Ishikawa (cell line): ENCODE data around the gene TNP1.

ENCODE experiments used
- EGR1 ChIP-seq: IDR thresholded peaks from 2 replicates; pipeline ENCODE4 v1.6.1; 2012
- EP300 ChIP-seq: IDR thresholded peaks from 2 replicates; pipeline ENCODE4 v1.6.1; 2012; ENCODE audit warnings: borderline replicate concordance
- FOXM1 ChIP-seq: IDR thresholded peaks from 2 replicates; pipeline ENCODE4 v1.6.1; 2012; ENCODE audit warnings: low read depth, borderline replicate concordance
- TCF12 ChIP-seq: IDR thresholded peaks from 2 replicates; pipeline ENCODE4 v1.6.1; 2012; ENCODE audit warnings: low read depth
- TEAD4 ChIP-seq: IDR thresholded peaks from 2 replicates; pipeline ENCODE4 v1.6.1; 2012
- TF ChIP-seq, protein P1 (sequence below): IDR thresholded peaks from 2 replicates; pipeline ENCODE4 v1.6.1; 2012
- TF ChIP-seq, protein P2 (sequence below): IDR thresholded peaks from 2 replicates; pipeline ENCODE4 v1.6.1; 2012; ENCODE audit warnings: low read depth, mild to moderate bottlenecking
- TF ChIP-seq, protein P3 (sequence below): IDR thresholded peaks from 2 replicates; pipeline ENCODE4 v1.6.1; 2012

DNA sequence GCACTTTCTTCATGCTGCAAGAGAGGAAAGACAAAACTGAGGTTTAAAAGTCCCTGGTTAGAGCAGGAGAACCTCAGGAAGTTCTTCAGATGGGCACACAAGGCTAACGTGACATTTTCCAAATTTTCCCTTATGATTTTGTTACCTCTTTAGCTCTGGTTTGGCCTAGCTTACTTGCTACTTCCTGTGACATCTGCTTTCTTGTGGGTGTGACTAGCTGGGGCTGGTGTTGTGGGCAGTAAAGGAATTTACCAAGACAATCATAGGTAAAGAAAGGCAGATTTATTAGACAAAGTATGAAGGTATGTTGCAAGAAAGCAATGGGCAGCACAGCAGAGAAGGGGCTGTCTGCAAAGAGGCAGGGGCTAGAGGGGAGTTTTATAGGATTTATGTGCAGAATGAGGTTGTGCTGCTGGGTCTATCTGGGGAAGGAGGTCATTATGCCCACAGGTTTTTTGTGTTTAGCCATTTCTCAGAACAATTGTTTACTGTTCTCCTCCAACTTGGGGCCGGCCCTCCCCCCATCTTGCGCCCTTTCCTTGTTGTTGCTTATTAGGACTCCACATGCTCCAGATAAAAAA, 6.7 kb upstream of the TNP1 start:
- no peak for TF ChIP-seq EGR1
- TF ChIP-seq TCF12 = no peak
- TF ChIP-seq TEAD4 = no peak
- no peak for TF ChIP-seq EP300
- TF ChIP-seq, protein P1, sequence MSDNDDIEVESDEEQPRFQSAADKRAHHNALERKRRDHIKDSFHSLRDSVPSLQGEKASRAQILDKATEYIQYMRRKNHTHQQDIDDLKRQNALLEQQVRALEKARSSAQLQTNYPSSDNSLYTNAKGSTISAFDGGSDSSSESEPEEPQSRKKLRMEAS = no peak
- TF ChIP-seq FOXM1 = no peak
- TF ChIP-seq, protein P2, sequence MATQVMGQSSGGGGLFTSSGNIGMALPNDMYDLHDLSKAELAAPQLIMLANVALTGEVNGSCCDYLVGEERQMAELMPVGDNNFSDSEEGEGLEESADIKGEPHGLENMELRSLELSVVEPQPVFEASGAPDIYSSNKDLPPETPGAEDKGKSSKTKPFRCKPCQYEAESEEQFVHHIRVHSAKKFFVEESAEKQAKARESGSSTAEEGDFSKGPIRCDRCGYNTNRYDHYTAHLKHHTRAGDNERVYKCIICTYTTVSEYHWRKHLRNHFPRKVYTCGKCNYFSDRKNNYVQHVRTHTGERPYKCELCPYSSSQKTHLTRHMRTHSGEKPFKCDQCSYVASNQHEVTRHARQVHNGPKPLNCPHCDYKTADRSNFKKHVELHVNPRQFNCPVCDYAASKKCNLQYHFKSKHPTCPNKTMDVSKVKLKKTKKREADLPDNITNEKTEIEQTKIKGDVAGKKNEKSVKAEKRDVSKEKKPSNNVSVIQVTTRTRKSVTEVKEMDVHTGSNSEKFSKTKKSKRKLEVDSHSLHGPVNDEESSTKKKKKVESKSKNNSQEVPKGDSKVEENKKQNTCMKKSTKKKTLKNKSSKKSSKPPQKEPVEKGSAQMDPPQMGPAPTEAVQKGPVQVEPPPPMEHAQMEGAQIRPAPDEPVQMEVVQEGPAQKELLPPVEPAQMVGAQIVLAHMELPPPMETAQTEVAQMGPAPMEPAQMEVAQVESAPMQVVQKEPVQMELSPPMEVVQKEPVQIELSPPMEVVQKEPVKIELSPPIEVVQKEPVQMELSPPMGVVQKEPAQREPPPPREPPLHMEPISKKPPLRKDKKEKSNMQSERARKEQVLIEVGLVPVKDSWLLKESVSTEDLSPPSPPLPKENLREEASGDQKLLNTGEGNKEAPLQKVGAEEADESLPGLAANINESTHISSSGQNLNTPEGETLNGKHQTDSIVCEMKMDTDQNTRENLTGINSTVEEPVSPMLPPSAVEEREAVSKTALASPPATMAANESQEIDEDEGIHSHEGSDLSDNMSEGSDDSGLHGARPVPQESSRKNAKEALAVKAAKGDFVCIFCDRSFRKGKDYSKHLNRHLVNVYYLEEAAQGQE = no peak
- TF ChIP-seq, protein P3, sequence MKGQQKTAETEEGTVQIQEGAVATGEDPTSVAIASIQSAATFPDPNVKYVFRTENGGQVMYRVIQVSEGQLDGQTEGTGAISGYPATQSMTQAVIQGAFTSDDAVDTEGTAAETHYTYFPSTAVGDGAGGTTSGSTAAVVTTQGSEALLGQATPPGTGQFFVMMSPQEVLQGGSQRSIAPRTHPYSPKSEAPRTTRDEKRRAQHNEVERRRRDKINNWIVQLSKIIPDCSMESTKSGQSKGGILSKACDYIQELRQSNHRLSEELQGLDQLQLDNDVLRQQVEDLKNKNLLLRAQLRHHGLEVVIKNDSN = no peak
